ENCODE results near the gene CXCL16. TPM values are rescaled to one million over a fixed set of nuclear protein-coding genes. Genes with fewer than 3 reads are reported as not detected.

Gene CXCL16
- total RNA-seq, 4 donors from 2014 or later, result 15.2 to 28.2 (median 19.5) TPM

DNA sequence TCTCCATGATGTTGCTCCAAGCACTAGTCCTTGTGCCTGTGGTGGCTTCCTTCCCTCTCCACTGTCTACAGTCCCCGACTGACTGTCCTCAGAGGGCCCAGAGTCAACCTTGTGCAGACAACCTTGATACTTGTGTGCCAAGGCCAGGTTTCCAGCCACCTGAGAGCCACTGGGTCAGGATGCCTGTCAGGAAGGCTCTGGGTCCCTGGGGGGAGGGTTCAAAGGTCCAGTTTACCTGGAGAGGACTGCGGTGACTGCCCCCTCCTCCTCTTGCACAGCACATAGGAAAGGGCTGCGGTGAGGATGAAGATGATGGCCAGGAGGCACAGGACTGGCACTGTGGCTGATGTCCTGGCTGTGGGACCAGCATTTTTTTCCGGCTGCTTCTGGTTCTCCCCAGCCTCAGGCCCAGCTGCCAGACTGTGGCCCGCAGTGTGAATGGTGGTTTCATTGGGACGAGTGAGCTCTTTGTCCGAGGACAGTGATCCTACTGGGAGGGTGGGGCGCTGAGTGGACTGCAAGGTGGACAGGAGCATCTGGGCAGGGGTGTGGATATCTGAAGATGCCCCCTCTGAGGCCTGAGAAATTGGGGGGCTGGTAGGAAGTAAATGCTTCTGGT, 4.8 kb downstream of the CXCL16 start:
- Histone ChIP-seq H3K27ac (peak overlapping the region in 1 of 4 donors; percentile 35), H3K27me3 (no peaks in the 10 kb centered on the region), H3K4me1 (peaks cover 9 to 44% (median 18%) of the 10 kb centered on the region in 3 donors), H3K9me3 (no peaks in the 10 kb centered on the region), H3K36me3 (peaks cover 0 to 31% (median 0%) of the 10 kb centered on the region in 3 donors), H3K4me3 (no peak overlapping the region)
- intact Hi-C loops (cut with DNase I), result loop anchor here (5.0 kb wide), 2 partner anchors 52 to 152 kb away; partner anchors contain the start of genes GLTPD2 and VMO1
- DNase-seq, result no peak
- 83 to 94% methylated on average over 1 to 5 of the region's 8 CpGs for WGBS, 2 donors
- TF ChIP-seq POLR2A (IDR thresholded peaks at IDR 0.05) (no peak), CTCF (IDR thresholded peaks at IDR 0.05) (no peak)

- Histone ChIP-seq H3K9me3 (no peaks in the 10 kb centered on the region), H3K36me3 (peaks cover 0 to 31% (median 0%) of the 10 kb centered on the region in 3 donors), H3K4me3 (no peak overlapping the region), H3K27me3 (no peaks in the 10 kb centered on the region), H3K4me1 (peaks cover under 1 to 29% (median 12%) of the 10 kb centered on the region in 3 donors), H3K27ac (peak overlapping the region in 2 of 4 donors; percentile 25 to 46)
- intact Hi-C loops (cut with DNase I), result loop anchor here (5.0 kb wide), 1 partner anchor 154 kb away; no protein-coding TSS in a partner anchor
- DNase-seq, result no peak
- 82 to 84% methylated on average over 3 to 4 of the region's 6 CpGs for WGBS, 2 donors
- TF ChIP-seq CTCF (IDR thresholded peaks at IDR 0.05), result peak in 2 of 6 experiments; percentile 23 to 24
- TF ChIP-seq POLR2A (IDR thresholded peaks at IDR 0.05), result no peak
Observed at GRCh38 chr17:4733073-4733531, 6.6 kb downstream of the CXCL16 start.

DNA sequence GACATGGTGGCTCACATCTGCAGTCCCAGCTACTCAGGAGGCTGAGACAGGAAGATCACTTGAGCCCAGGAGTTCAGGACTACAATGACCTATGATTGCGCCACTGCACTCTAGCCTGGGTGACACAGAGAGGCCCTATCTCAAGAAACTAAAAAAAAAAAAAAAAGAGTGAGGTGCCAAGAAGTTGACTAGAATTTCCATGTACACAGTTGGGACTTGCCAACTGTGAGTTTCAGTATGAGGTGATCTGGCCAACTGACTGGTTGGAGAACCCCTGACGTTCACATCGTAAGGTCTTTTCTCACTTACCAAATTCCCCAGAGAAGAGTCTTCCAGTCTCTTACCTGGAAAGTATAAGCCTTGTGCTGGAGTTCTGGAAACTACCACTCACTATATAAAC, 11.6 kb downstream of the CXCL16 start:
- Histone ChIP-seq H3K36me3 (peaks cover 0 to 6% (median 0%) of the 10 kb centered on the region in 3 donors), H3K4me1 (peaks cover 0 to 23% (median 12%) of the 10 kb centered on the region in 3 donors), H3K9me3 (no peaks in the 10 kb centered on the region), H3K27ac (no peak overlapping the region), H3K27me3 (no peaks in the 10 kb centered on the region), H3K4me3 (no peak overlapping the region)
- WGBS, 2 donors, result 28 to 52% methylated on average over 2 to 3 of the region's 3 CpGs
- DNase-seq, result no peak
- TF ChIP-seq POLR2A (IDR thresholded peaks at IDR 0.05), result no peak
- no peak for TF ChIP-seq CTCF (IDR thresholded peaks at IDR 0.05)
- intact Hi-C loops (cut with DNase I), result no loop called here

DNA sequence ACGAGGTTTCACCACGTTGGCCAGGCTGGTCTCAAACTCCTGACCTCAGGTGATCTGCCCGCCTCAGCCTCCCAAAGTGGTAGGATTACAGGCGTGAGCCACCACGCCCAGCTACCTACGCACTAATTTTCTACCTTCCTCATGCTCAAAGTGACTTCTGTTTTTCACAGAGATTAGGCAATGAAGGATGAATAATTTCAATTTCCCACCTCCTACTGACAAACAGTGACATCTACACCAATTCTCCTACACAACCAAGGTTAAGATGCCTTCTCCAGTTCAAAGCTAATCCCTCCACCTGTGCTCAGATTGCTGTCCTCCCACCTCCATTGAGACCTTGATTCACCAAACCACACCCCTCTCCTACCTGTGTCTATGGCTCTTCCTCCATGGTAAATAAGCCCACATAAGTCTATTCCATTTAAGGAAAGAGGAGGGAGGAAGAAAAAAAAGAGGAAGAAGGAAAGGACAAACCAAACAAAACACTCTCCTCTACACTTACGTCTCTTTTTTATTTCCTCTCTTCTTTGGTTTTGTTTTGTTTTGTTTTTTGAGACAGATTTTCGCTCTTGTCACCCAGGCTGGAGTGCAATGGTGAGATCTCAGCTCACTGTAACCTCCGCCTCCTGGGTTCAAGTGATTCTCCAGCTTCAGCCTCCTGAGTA, 13.9 kb downstream of the CXCL16 start:
- intact Hi-C loops (cut with DNase I), result no loop called here
- 60 to 76% methylated on average over 9 of the region's 9 CpGs for WGBS, 2 donors
- no peak for DNase-seq
- no peak overlapping the region for H3K4me3 ChIP-seq
- TF ChIP-seq CTCF (IDR thresholded peaks at IDR 0.05) (no peak), POLR2A (IDR thresholded peaks at IDR 0.05) (no peak)
- H3K27me3 ChIP-seq, result no peaks in the 10 kb centered on the region
- peak overlapping the region in 1 of 4 donors; percentile 39 for H3K27ac ChIP-seq
- no peaks in the 10 kb centered on the region for H3K9me3 ChIP-seq
- H3K4me1 ChIP-seq, result peaks cover 0 to 13% (median 8%) of the 10 kb centered on the region in 3 donors
- H3K36me3 ChIP-seq, result peaks cover 0 to under 1% (median 0%) of the 10 kb centered on the region in 3 donors

DNA sequence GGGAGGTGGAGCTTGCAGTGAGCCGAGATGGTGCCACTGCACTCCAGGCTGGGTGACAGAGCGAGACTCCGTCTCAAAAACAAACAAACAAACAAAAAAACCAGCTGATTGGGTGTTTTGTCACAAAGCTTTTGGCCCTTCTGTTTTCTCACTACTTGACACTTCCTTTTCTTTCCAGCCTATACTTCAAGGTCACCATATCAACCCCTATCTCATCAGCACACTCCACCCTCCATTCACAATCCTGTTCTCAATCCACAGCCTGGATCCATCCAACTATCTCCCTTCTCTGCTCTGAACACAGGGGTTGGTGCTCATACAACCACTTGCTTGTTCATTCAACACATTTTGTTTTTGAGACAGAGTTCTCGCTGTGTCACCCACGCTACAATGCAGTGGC, 15.1 kb downstream of the CXCL16 start:
- H3K27me3 ChIP-seq, result no peaks in the 10 kb centered on the region
- TF ChIP-seq CTCF (IDR thresholded peaks at IDR 0.05), result no peak
- peaks cover 0 to 8% (median 4%) of the 10 kb centered on the region in 3 donors for H3K4me1 ChIP-seq
- no peak overlapping the region for H3K4me3 ChIP-seq
- peaks cover 0 to 12% (median 0%) of the 10 kb centered on the region in 3 donors for H3K36me3 ChIP-seq
- WGBS, 2 donors, result 79 to 83% methylated on average over 5 of the region's 5 CpGs
- no peak for DNase-seq
- no peak overlapping the region for H3K27ac ChIP-seq
- H3K9me3 ChIP-seq, result no peaks in the 10 kb centered on the region
- intact Hi-C loops (cut with DNase I), result no loop called here
